H9 (cell line): Measurements from ENCODE around the gene WDR44. TPM values are rescaled to one million over a fixed set of nuclear protein-coding genes. Genes with fewer than 3 reads are reported as not detected.

Source experiments
- DNase-seq: peaks from one replicate; pipeline ENCODE4 v3.0.0-alpha.2; 2017
- H2AFZ ChIP-seq: one replicate; pipeline ENCODE4 v1.6.1; 2013; ENCODE audit warnings: mild to moderate bottlenecking, low read length, control low read depth, moderate library complexity
- H2AK5ac ChIP-seq: 2 replicates; pipeline ENCODE4 v1.6.1; 2013; ENCODE audit warnings: low read length, control low read depth, mixed read lengths; ENCODE audit not compliant: insufficient read length
- H2BK120ac ChIP-seq: one replicate; pipeline ENCODE4 v1.6.1; 2013; ENCODE audit warnings: low read depth, mild to moderate bottlenecking, low read length, control low read depth, inconsistent platforms; ENCODE audit not compliant: poor library complexity, severe bottlenecking
- H2BK12ac ChIP-seq: 2 replicates; pipeline ENCODE4 v1.6.1; 2013; ENCODE audit warnings: low read length, control low read depth, mixed read lengths, low read depth; ENCODE audit not compliant: insufficient read length
- H2BK15ac ChIP-seq: 2 replicates; pipeline ENCODE4 v1.6.1; 2013; ENCODE audit warnings: low read depth, low read length, control low read depth
- H2BK20ac ChIP-seq: one replicate; pipeline ENCODE4 v1.6.1; 2013; ENCODE audit warnings: low read depth, mild to moderate bottlenecking, low read length, control low read depth, inconsistent platforms; ENCODE audit not compliant: poor library complexity, severe bottlenecking
- H2BK5ac ChIP-seq: 2 replicates; pipeline ENCODE4 v1.6.1; 2013; ENCODE audit warnings: low read length, control low read depth, mixed read lengths; ENCODE audit not compliant: insufficient read length
- H3K14ac ChIP-seq: 2 replicates; pipeline ENCODE4 v1.6.1; 2013; ENCODE audit warnings: low read length, control low read depth; ENCODE audit not compliant: insufficient read depth
- H3K18ac ChIP-seq: 2 replicates; pipeline ENCODE4 v1.6.1; 2013; ENCODE audit warnings: low read depth, mild to moderate bottlenecking, mixed read lengths, low read length, control low read depth; ENCODE audit not compliant: insufficient read length
- H3K23ac ChIP-seq: 2 replicates; pipeline ENCODE4 v1.6.1; 2013; ENCODE audit warnings: low read length, control low read depth, mixed read lengths, low read depth; ENCODE audit not compliant: insufficient read length
- H3K23me2 ChIP-seq: 2 replicates; pipeline ENCODE4 v1.6.1; 2013; ENCODE audit warnings: low read depth, mild to moderate bottlenecking, mixed read lengths, low read length, control low read depth; ENCODE audit not compliant: insufficient read length, poor library complexity, severe bottlenecking
- H3K27ac ChIP-seq: 2 replicates; pipeline ENCODE4 v1.5.1; 2013; ENCODE audit warnings: low read length, control low read depth, mixed read lengths, low read depth; ENCODE audit not compliant: insufficient read length
- H3K27me3 ChIP-seq: 2 replicates; pipeline ENCODE4 v1.6.1; 2013; ENCODE audit warnings: low read length, control low read depth, inconsistent platforms; ENCODE audit not compliant: insufficient read depth
- H3K4ac ChIP-seq: 2 replicates; pipeline ENCODE4 v1.6.1; 2013; ENCODE audit warnings: low read depth, mild to moderate bottlenecking, control low read depth, inconsistent platforms, low read length, moderate library complexity
- H3K4me1 ChIP-seq: 2 replicates; pipeline ENCODE4 v1.6.1; 2013; ENCODE audit warnings: low read length, control low read depth, inconsistent platforms; ENCODE audit not compliant: insufficient read depth
- H3K4me2 ChIP-seq: 2 replicates; pipeline ENCODE4 v1.6.1; 2013; ENCODE audit warnings: low read length, control low read depth, mixed read lengths; ENCODE audit not compliant: insufficient read length, insufficient read depth
- H3K56ac ChIP-seq: 2 replicates; pipeline ENCODE4 v1.6.1; 2013; ENCODE audit warnings: low read depth, mild to moderate bottlenecking, mixed read lengths, low read length, control low read depth; ENCODE audit not compliant: insufficient read length
- H3K79me1 ChIP-seq: 2 replicates; pipeline ENCODE4 v1.6.1; 2013; ENCODE audit warnings: low read depth, mild to moderate bottlenecking, moderate library complexity, low read length, control low read depth, inconsistent platforms; ENCODE audit not compliant: insufficient read depth, poor library complexity, severe bottlenecking
- H3K79me2 ChIP-seq: 2 replicates; pipeline ENCODE4 v1.6.1; 2013; ENCODE audit warnings: low read length, control low read depth, inconsistent platforms; ENCODE audit not compliant: insufficient read depth
- H3K9ac ChIP-seq: 2 replicates; pipeline ENCODE4 v1.6.1; 2013; ENCODE audit warnings: low read length, control low read depth, mixed read lengths; ENCODE audit not compliant: insufficient read length; ENCODE audit errors: extremely low read depth
- H3K9me3 ChIP-seq: one replicate; pipeline ENCODE4 v1.6.1; 2013; ENCODE audit warnings: low read depth, low read length, inconsistent platforms; ENCODE audit not compliant: control insufficient read depth
- H3T11ph ChIP-seq: one replicate; pipeline ENCODE4 v1.6.1; 2013; ENCODE audit warnings: mild to moderate bottlenecking, low read length, control low read depth, inconsistent platforms
- H4K20me1 ChIP-seq: one replicate; pipeline ENCODE4 v1.6.1; 2013; ENCODE audit not compliant: control insufficient read depth, insufficient read length, insufficient read depth
- H4K5ac ChIP-seq: 2 replicates; pipeline ENCODE4 v1.6.1; 2013; ENCODE audit warnings: low read depth, mild to moderate bottlenecking, mixed read lengths, low read length, control low read depth; ENCODE audit not compliant: insufficient read length
- H4K8ac ChIP-seq: replicated peaks from 2 replicates; pipeline ENCODE4 v1.6.1; 2013; ENCODE audit warnings: low read length, control low read depth, mixed read lengths, low read depth; ENCODE audit not compliant: insufficient read length
- H4K91ac ChIP-seq: 2 replicates; pipeline ENCODE4 v1.6.1; 2013; ENCODE audit warnings: low read depth, mild to moderate bottlenecking, moderate library complexity, mixed read lengths, low read length, control low read depth; ENCODE audit not compliant: insufficient read length
- H3K27ac Mint-ChIP-seq, 3 experiments: 2 replicates in 2 of 3; 3 replicates in 1 of 3; pipeline ENCODE4 v1.8.0; 2020 to 2021; ENCODE audit warnings: mixed read lengths in 3 of 3, mild to moderate bottlenecking in 1 of 3, moderate library complexity in 1 of 3
- H3K27me3 Mint-ChIP-seq: 2 replicates; pipeline ENCODE4 v1.8.0; 2021; ENCODE audit warnings: low read depth, mild to moderate bottlenecking, moderate library complexity, mixed read lengths
- H3K36me3 Mint-ChIP-seq, 3 experiments: 2 replicates in 2 of 3; 3 replicates in 1 of 3; pipeline ENCODE4 v1.8.0; 2020 to 2021; ENCODE audit warnings: low read depth in 3 of 3, mixed read lengths in 3 of 3; ENCODE audit not compliant: insufficient read depth in 1 of 3
- H3K4me1 Mint-ChIP-seq, 2 experiments: 2 replicates each; pipeline ENCODE4 v1.8.0; 2020; ENCODE audit warnings: mixed read lengths in 2 of 2
- H3K4me3 Mint-ChIP-seq, 2 experiments: 2 replicates in 1 of 2; 3 replicates in 1 of 2; pipeline ENCODE4 v1.8.0; 2020 to 2021; ENCODE audit warnings: mild to moderate bottlenecking in 2 of 2, mixed read lengths in 2 of 2, moderate library complexity in 1 of 2
- H3K9me3 Mint-ChIP-seq, 2 experiments: 2 replicates in 1 of 2; 3 replicates in 1 of 2; pipeline ENCODE4 v1.8.0; 2020; ENCODE audit warnings: mild to moderate bottlenecking in 2 of 2, mixed read lengths in 2 of 2, moderate library complexity in 1 of 2
- WGBS: extraction: QIAGEN DNeasy Blood & Tissue Kit; methylation state at CpG from one replicate; pipeline ENCODE4 v1.1.7; 2013; ENCODE audit warnings: missing lambda C conversion rate, low lambda C conversion rate, mixed read lengths; ENCODE audit not compliant: insufficient read length; ENCODE audit errors: extremely low coverage; 5-methylcytosine and 5-hydroxymethylcytosine counted together
- total RNA-seq: library from RNA; stranded (reverse); gene quantifications from 2 replicates; pipeline ENCODE4 v1.2.1, GENCODE V29; 2021
- TF ChIP-seq, protein P1 (sequence below): fragments of 200-600 bp; sonication (generic); conservative IDR thresholded peaks from 3 replicates; pipeline ENCODE4 v1.8.0; 2021; ENCODE audit warnings: antibody characterized with exemption, mild to moderate bottlenecking

The WDR44 gene
- total RNA-seq, 1 experiment from 2014 or later: 29.6 TPM

- Mint-ChIP-seq H3K27me3 (no peaks in the 10 kb centered on the region), H3K27ac (peak overlapping the region; percentile 11 to 82 (median 68); a peak in 5 of 7 replicates), H3K4me3 (peak overlapping the region in 1 of 2 experiments; percentile 12; a peak in 2 of 5 replicates), H3K4me1 (peaks cover 14 to 24% of the 10 kb centered on the region in 2 experiments), H3K9me3 (no peaks in the 10 kb centered on the region), H3K36me3 (no peaks in the 10 kb centered on the region)
- no peak for DNase-seq
- Histone ChIP-seq H3K4me1 (no peaks in the 10 kb centered on the region; the same call in 1 of the 2 replicates), H3K9ac (no peak overlapping the region), H2AFZ (no peak overlapping the region), H2BK20ac (no peak overlapping the region), H3K79me2 (peaks cover 4% of the 10 kb centered on the region; the same call in 1 of the 2 replicates), H3K27me3 (no peaks in the 10 kb centered on the region), H3T11ph (no peak overlapping the region), H2BK15ac (no peak overlapping the region), H4K91ac (no peak overlapping the region), H3K18ac (no peak overlapping the region), H3K4ac (no peak overlapping the region), H3K56ac (no peak overlapping the region), H3K4me2 (no peak overlapping the region), H2AK5ac (no peak overlapping the region), H4K8ac (no peak overlapping the region), H3K9me3 (peaks cover 4% of the 10 kb centered on the region), H3K27ac (no peak overlapping the region), H4K20me1 (no peaks in the 10 kb centered on the region), H2BK12ac (no peak overlapping the region), H3K79me1 (no peaks in the 10 kb centered on the region), H4K5ac (no peak overlapping the region), H3K23me2 (no peaks in the 10 kb centered on the region), H3K23ac (no peak overlapping the region), H3K14ac (no peak overlapping the region), H2BK5ac (no peak overlapping the region), H2BK120ac (no peak overlapping the region)
- TF ChIP-seq, protein P1, sequence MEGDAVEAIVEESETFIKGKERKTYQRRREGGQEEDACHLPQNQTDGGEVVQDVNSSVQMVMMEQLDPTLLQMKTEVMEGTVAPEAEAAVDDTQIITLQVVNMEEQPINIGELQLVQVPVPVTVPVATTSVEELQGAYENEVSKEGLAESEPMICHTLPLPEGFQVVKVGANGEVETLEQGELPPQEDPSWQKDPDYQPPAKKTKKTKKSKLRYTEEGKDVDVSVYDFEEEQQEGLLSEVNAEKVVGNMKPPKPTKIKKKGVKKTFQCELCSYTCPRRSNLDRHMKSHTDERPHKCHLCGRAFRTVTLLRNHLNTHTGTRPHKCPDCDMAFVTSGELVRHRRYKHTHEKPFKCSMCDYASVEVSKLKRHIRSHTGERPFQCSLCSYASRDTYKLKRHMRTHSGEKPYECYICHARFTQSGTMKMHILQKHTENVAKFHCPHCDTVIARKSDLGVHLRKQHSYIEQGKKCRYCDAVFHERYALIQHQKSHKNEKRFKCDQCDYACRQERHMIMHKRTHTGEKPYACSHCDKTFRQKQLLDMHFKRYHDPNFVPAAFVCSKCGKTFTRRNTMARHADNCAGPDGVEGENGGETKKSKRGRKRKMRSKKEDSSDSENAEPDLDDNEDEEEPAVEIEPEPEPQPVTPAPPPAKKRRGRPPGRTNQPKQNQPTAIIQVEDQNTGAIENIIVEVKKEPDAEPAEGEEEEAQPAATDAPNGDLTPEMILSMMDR: no peak
- no CpG with 5 or more reads among the region's 3 CpGs for WGBS
Observed at GRCh38 chrX:118360429-118361125, 14.7 kb downstream of the WDR44 start.
